ENCODE results near the gene JARID2.

JARID2 gene

GRCh38 chr6:15510121-15510520 lies 264.3 kb downstream of the JARID2 start:
- H3F3A ChIP-seq (ENCODE audit: insufficient read depth, low read length) = peaks cover 5% of the 10 kb centered on the region; the same call in 1 of the 2 replicates

GRCh38 chr6:15510536-15511247 lies 264.8 kb downstream of the JARID2 start:
- no peak for DNase-seq

More at GRCh38 chr6:15510121-15510520, 264.3 kb downstream of the JARID2 start:
- no peak overlapping the region for H2AFZ ChIP-seq (ENCODE audit: low read length)
- H4K20me1 ChIP-seq (ENCODE audit: insufficient read depth, low read length) = no peaks in the 10 kb centered on the region
- H3K4me3 ChIP-seq (ENCODE audit: low read length) = no peak overlapping the region
- peaks cover 11% of the 10 kb centered on the region for H3K4me1 ChIP-seq (ENCODE audit: low read length)
- no peaks in the 10 kb centered on the region for H3K36me3 ChIP-seq (replicated peaks; ENCODE audit: insufficient read depth, low read length)
- H3K4me2 ChIP-seq (ENCODE audit: low read depth, low read length) = no peak overlapping the region
- H3K27ac ChIP-seq (ENCODE audit: low read length) = no peak overlapping the region
- no peak for TF ChIP-seq EZH2 (optimal IDR thresholded peaks at IDR 0.05; ENCODE audit: low read depth, low read length)
- H3K27me3 ChIP-seq (replicated peaks; ENCODE audit: insufficient read depth, low read length) = no peaks in the 10 kb centered on the region
- DNase-seq = no peak
- H3K9ac ChIP-seq (ENCODE audit: low read length) = no peak overlapping the region
- no peaks in the 10 kb centered on the region for H3K9me3 ChIP-seq (replicated peaks; ENCODE audit: insufficient read depth, low read length)
- no peaks in the 10 kb centered on the region for H3K9me2 ChIP-seq (replicated peaks; ENCODE audit: insufficient read depth, low read length)
- H3K79me2 ChIP-seq (ENCODE audit: low read length) = peaks cover 7% of the 10 kb centered on the region

GRCh38 chr6:15511248-15512125 lies 265.6 kb downstream of the JARID2 start:
- no peak overlapping the region for H3K4me3 ChIP-seq (ENCODE audit: low read length)
- H3K27me3 ChIP-seq (replicated peaks; ENCODE audit: insufficient read depth, low read length) = no peaks in the 10 kb centered on the region
- TF ChIP-seq EZH2 (optimal IDR thresholded peaks at IDR 0.05; ENCODE audit: low read depth, low read length) = no peak
- TF ChIP-seq CTCF (IDR thresholded peaks at IDR 0.05; ENCODE audit: low read length) = no peak
- TF ChIP-seq EZH2phosphoT487 (IDR thresholded peaks at IDR 0.05; ENCODE audit: low read length) = no peak
- peaks cover 7% of the 10 kb centered on the region; the same call in 1 of the 2 replicates for H3F3A ChIP-seq (ENCODE audit: insufficient read depth, low read length)
- peaks cover 16% of the 10 kb centered on the region for H3K4me1 ChIP-seq (ENCODE audit: low read length)
- H3K27ac ChIP-seq (ENCODE audit: low read length) = no peak overlapping the region
- no peak for DNase-seq
- no peaks in the 10 kb centered on the region for H3K9me2 ChIP-seq (replicated peaks; ENCODE audit: insufficient read depth, low read length)
- no peaks in the 10 kb centered on the region for H4K20me1 ChIP-seq (ENCODE audit: insufficient read depth, low read length)
- H2AFZ ChIP-seq (ENCODE audit: low read length) = no peak overlapping the region
- peaks cover 12% of the 10 kb centered on the region for H3K79me2 ChIP-seq (ENCODE audit: low read length)
- H3K9ac ChIP-seq (ENCODE audit: low read length) = no peak overlapping the region
- no peaks in the 10 kb centered on the region for H3K36me3 ChIP-seq (replicated peaks; ENCODE audit: insufficient read depth, low read length)
- no peaks in the 10 kb centered on the region for H3K9me3 ChIP-seq (replicated peaks; ENCODE audit: insufficient read depth, low read length)
- H3K4me2 ChIP-seq (ENCODE audit: low read depth, low read length) = no peak overlapping the region

More at GRCh38 chr6:15510536-15511247, 264.8 kb downstream of the JARID2 start:
- Histone ChIP-seq H3K27ac (ENCODE audit: low read length) (no peak overlapping the region), H3K36me3 (replicated peaks; ENCODE audit: insufficient read depth, low read length) (no peaks in the 10 kb centered on the region), H3F3A (ENCODE audit: insufficient read depth, low read length) (peaks cover 7% of the 10 kb centered on the region; the same call in 1 of the 2 replicates), H3K9me3 (replicated peaks; ENCODE audit: insufficient read depth, low read length) (no peaks in the 10 kb centered on the region), H2AFZ (ENCODE audit: low read length) (no peak overlapping the region), H3K4me3 (ENCODE audit: low read length) (no peak overlapping the region), H3K9ac (ENCODE audit: low read length) (no peak overlapping the region), H3K4me2 (ENCODE audit: low read depth, low read length) (no peak overlapping the region), H3K9me2 (replicated peaks; ENCODE audit: insufficient read depth, low read length) (no peaks in the 10 kb centered on the region), H3K27me3 (replicated peaks; ENCODE audit: insufficient read depth, low read length) (no peaks in the 10 kb centered on the region), H4K20me1 (ENCODE audit: insufficient read depth, low read length) (no peaks in the 10 kb centered on the region), H3K79me2 (ENCODE audit: low read length) (peaks cover 7% of the 10 kb centered on the region), H3K4me1 (ENCODE audit: low read length) (peaks cover 16% of the 10 kb centered on the region)
- TF ChIP-seq EZH2 (optimal IDR thresholded peaks at IDR 0.05; ENCODE audit: low read depth, low read length) (no peak), CTCF (IDR thresholded peaks at IDR 0.05; ENCODE audit: low read length) (no peak), EZH2phosphoT487 (IDR thresholded peaks at IDR 0.05; ENCODE audit: low read length) (no peak)
